Fibroblast of the aortic adventitia (primary cell): ENCODE data around the gene ITGA1. TPM values are rescaled to one million over a fixed set of nuclear protein-coding genes. Genes with fewer than 3 reads are reported as not detected.
A peak's percentile ranks its signal among the peaks of the same experiment; 100 is the strongest.

Experiments used
- DNase-seq: peaks from one replicate; pipeline ENCODE4 v3.0.0-alpha.2; 2010; ENCODE audit warnings: low read depth
- H3K4me3 ChIP-seq: 2 replicates; pipeline ENCODE4 v1.5.1; 2011; ENCODE audit warnings: low read depth, mild to moderate bottlenecking, control low read depth, low read length, moderate library complexity
- CTCF ChIP-seq: IDR thresholded peaks from 2 replicates; pipeline ENCODE4 v1.5.1; 2011; ENCODE audit warnings: mild to moderate bottlenecking, low read length, control low read depth, inconsistent platforms; ENCODE audit not compliant: insufficient read depth
- total RNA-seq: library from RNA; depleted of rRNA; stranded (reverse); fragments of >200 nt; gene quantifications from 2 replicates; pipeline ENCODE4 v1.2.3, GENCODE V29; 2012; ENCODE audit warnings: low replicate concordance

Gene ITGA1
- total RNA-seq, 1 donor, result 4.2 TPM

DNA sequence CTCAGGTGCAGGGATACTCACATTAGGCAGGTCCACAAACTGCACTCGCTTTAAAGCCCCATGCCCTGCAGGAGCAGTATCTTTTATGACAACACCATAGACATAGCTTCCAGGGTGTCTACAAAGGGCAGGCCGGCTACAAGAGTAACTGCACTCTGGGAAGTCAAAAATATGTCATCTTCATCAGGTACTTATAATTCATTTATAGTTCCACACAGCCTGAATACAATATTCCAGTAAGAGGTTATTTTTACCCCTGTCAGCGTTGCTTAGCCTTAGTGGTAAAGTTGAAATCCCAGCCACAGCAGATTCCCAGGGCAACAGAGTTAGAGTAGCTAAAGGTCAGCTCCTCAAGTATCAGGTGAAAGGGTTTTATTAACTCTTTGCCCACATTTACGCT is 119.1 kb downstream of the ITGA1 start:
- no peak for DNase-seq
- TF ChIP-seq CTCF, result no peak
- H3K4me3 ChIP-seq, result no peak overlapping the region

DNA sequence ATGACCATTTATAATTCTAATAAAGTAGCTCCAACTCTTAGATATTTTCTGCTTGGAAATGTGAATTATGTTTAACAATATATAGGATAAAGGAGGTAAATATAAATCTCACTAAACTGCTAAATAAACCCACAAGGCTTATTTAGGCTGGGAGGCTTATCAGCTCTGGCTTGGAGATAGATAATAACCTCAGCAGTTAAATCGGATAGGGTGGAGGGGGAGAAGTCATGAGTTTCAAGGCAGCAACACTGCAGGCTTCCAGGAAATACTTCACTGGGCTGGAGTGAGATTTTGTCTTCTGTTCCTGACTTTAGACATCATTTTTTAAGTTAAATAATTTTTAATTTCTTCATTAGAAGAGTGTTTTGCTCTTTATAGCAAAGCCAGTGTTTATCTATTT is 121.5 kb downstream of the ITGA1 start:
- TF ChIP-seq CTCF, result no peak
- H3K4me3 ChIP-seq, result no peak overlapping the region
- peak; percentile 41 for DNase-seq

DNA sequence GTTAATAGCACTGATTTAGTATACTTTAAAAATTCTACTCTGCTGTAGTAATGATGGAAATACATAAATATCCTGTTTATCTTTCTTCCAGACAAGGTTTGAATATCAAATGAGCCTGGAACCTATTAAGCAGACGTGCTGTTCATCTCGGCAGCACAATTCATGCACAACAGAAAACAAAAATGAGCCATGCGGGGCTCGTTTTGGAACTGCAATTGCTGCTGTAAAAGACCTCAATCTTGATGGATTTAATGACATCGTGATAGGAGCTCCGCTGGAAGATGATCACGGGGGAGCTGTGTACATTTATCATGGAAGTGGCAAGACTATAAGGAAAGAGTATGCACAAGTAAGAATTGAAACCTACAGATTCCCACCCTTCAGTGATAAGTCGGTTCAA is 122.4 kb downstream of the ITGA1 start:
- H3K4me3 ChIP-seq, result no peak overlapping the region
- DNase-seq, result no peak

GRCh38 chr5:52915176-52915875 is 127.6 kb downstream of the ITGA1 start:
- peak; percentile 85 for DNase-seq
- peak; percentile 61 for TF ChIP-seq CTCF
- H3K4me3 ChIP-seq, result peak overlapping the region; percentile 47

More for the DNA sequence above, 122.4 kb downstream of the ITGA1 start:
- no peak for TF ChIP-seq CTCF

- no peak for TF ChIP-seq CTCF
- DNase-seq, result peak; percentile 26
- no peak overlapping the region for H3K4me3 ChIP-seq
Measured at GRCh38 chr5:52920929-52921328, 133.2 kb downstream of the ITGA1 start.

DNA sequence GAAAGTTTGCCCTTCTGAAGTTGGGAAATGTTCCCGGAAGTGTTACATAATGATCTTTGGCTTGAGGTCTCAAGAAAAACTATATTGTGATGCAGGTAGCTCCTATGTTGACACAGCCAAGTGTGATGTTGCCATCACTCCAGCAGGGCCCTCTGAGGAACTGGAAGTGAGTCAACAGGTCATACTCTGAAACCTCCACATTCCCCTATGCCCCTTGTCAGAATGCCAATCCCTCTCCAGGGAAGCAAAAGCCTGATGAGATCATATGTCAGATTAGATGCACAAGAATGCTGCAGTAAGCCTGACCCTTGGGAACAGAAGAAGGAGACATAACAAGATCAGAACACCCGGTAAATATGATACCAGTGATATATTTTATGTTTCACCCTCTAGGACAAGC is 134.7 kb downstream of the ITGA1 start:
- peak; percentile 79 for DNase-seq
- no peak overlapping the region for H3K4me3 ChIP-seq
- TF ChIP-seq CTCF, result peak; percentile 7

GRCh38 chr5:52924456-52924855 is 136.7 kb downstream of the ITGA1 start:
- H3K4me3 ChIP-seq, result no peak overlapping the region
- DNase-seq, result no peak
- TF ChIP-seq CTCF, result no peak
